Measurements from ENCODE around the gene ANKFY1.

DNA sequence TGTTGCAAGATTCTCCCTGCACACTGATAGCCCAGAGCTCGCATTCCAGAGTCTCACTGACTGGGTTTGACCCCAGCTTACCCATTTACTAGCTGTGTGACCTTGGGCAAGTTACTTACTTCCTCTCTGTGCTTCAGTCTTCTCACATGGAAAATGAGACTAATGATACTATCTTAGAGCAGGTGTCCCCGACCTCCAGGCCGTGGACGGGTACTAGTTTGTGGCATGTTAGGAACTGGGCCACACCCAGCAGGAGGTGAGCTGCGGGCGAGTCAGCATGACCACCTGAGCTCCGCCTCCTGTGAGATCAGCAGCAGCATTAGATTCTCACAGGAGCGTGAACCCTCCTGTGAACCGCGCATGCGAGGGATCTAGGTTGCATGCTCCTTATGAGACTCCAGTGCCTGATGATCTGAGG is 15.8 kb downstream of the ANKFY1 start:
- no peak for TF ChIP-seq HDAC6 (IDR thresholded peaks at IDR 0.05; ENCODE audit: low read depth, low read length)
- no peak for TF ChIP-seq HNRNPK (IDR thresholded peaks at IDR 0.05; ENCODE audit: low read depth, low read length, poor library complexity, severe bottlenecking)
- no peak for TF ChIP-seq MEF2A (IDR thresholded peaks at IDR 0.05; ENCODE audit: control insufficient read depth, low read depth, low read length)

All from K562 (cell line).